22Rv1 (cell line): ENCODE results near the gene ACTN3.

Experiments used
- CTCF ChIP-seq: fragments of 450-650 bp; IDR thresholded peaks from 2 replicates; pipeline ENCODE4 v1.5.1; 2017; ENCODE audit warnings: mild to moderate bottlenecking
- ZFX ChIP-seq: fragments of 450-650 bp; IDR thresholded peaks from 2 replicates; pipeline ENCODE4 v1.6.1; 2017; ENCODE audit warnings: antibody characterized with exemption, borderline replicate concordance

- peak; percentile 85 for TF ChIP-seq CTCF
- TF ChIP-seq ZFX, result no peak
These were observed 32.4 kb downstream of the ACTN3 start for GRCh38 chr11:66579017-66579606.
